WTC11 (cell line): ENCODE measurements around the gene ASTN2. TPM values are rescaled to one million over a fixed set of nuclear protein-coding genes. Genes with fewer than 3 reads are reported as not detected.

ENCODE experiments used
- ATAC-seq: fragments of 200-7000 bp; cut with Tn5 transposase; 2 replicates; pipeline ENCODE4 v1.10.0; 2021; ENCODE audit warnings: mild to moderate bottlenecking, moderate library complexity
- CTCF ChIA-PET: fragments of 300-600 bp; sonication (Branson Sonifier 250); formaldehyde crosslinking; loops from one replicate; lab custom pipeline; 2021; ENCODE audit warnings: antibody characterized with exemption; lab: Charles Lee
- POLR2A ChIA-PET: fragments of 350-600 bp; sonication (Branson Sonifier 250); formaldehyde crosslinking; loops from one replicate; lab custom pipeline; 2021; ENCODE audit warnings: antibody characterized with exemption; lab: Charles Lee
- DNase-seq: peaks from one replicate; pipeline ENCODE4 v3.0.0; 2021; ENCODE audit warnings: low spot score
- H3K27ac Mint-ChIP-seq: 2 replicates; pipeline ENCODE4 v1.8.0; 2021; ENCODE audit warnings: mixed read lengths
- H3K27me3 Mint-ChIP-seq: 2 replicates; pipeline ENCODE4 v1.8.0; 2021; ENCODE audit warnings: low read depth, mild to moderate bottlenecking, moderate library complexity, mixed read lengths
- H3K36me3 Mint-ChIP-seq: 2 replicates; pipeline ENCODE4 v1.8.0; 2021; ENCODE audit warnings: mixed read lengths
- H3K4me1 Mint-ChIP-seq: 2 replicates; pipeline ENCODE4 v1.8.0; 2022; ENCODE audit warnings: mixed read lengths
- H3K4me3 Mint-ChIP-seq: 2 replicates; pipeline ENCODE4 v1.8.0; 2021; ENCODE audit warnings: mild to moderate bottlenecking, moderate library complexity, mixed read lengths
- H3K9me3 Mint-ChIP-seq: 2 replicates; pipeline ENCODE4 v1.8.0; 2021; ENCODE audit warnings: mixed read lengths
- CTCF ChIP-seq: fragments of 200-600 bp; IDR thresholded peaks from 2 replicates; pipeline ENCODE4 v1.8.0; 2022; ENCODE audit warnings: antibody characterized with exemption
- HMGXB4 ChIP-seq: sonication (generic); formaldehyde crosslinking; IDR thresholded peaks from 2 replicates; pipeline ENCODE4 v1.8.1; 2023; ENCODE audit warnings: mild to moderate bottlenecking, moderate library complexity, missing genetic modification reagents
- JAZF1 ChIP-seq: fragments of 250-450 bp; sonication (Bioruptor Pico); IDR thresholded peaks from 2 replicates; pipeline ENCODE4 v1.9.0; 2021; ENCODE audit warnings: moderate library complexity, mild to moderate bottlenecking, inconsistent platforms
- JUN ChIP-seq: sonication (generic); formaldehyde crosslinking; IDR thresholded peaks from 2 replicates; pipeline ENCODE4 v1.8.0; 2023; ENCODE audit warnings: mild to moderate bottlenecking, missing genetic modification reagents
- NFATC4 ChIP-seq: fragments of 250-450 bp; sonication (Bioruptor Pico); IDR thresholded peaks from 2 replicates; pipeline ENCODE4 v1.9.0; 2021; ENCODE audit warnings: mild to moderate bottlenecking
- NR1H2 ChIP-seq: sonication (generic); formaldehyde crosslinking; IDR thresholded peaks from 2 replicates; pipeline ENCODE4 v1.9.0; 2021; ENCODE audit warnings: mild to moderate bottlenecking, moderate library complexity, missing genetic modification reagents
- NR2C2 ChIP-seq: sonication (generic); formaldehyde crosslinking; IDR thresholded peaks from 2 replicates; pipeline ENCODE4 v1.8.0; 2022; ENCODE audit warnings: mild to moderate bottlenecking, missing genetic modification reagents
- NR3C1 ChIP-seq: sonication (generic); formaldehyde crosslinking; conservative IDR thresholded peaks from 2 replicates; pipeline ENCODE4 v1.8.1; 2023; ENCODE audit warnings: low read depth, mild to moderate bottlenecking, missing genetic modification reagents
- OVOL2 ChIP-seq: fragments of 250-450 bp; sonication (Bioruptor Pico); IDR thresholded peaks from 2 replicates; pipeline ENCODE4 v1.9.0; 2021; ENCODE audit warnings: mild to moderate bottlenecking, borderline replicate concordance
- SMAD4 ChIP-seq: sonication (generic); formaldehyde crosslinking; IDR thresholded peaks from 2 replicates; pipeline ENCODE4 v1.8.0; 2022; ENCODE audit warnings: mild to moderate bottlenecking, missing genetic modification reagents
- SP1 ChIP-seq: sonication (generic); formaldehyde crosslinking; conservative IDR thresholded peaks from 2 replicates; pipeline ENCODE4 v1.8.1; 2022; ENCODE audit warnings: missing genetic modification reagents
- TP53 ChIP-seq: sonication (generic); formaldehyde crosslinking; IDR thresholded peaks from 2 replicates; pipeline ENCODE4 v1.8.1; 2023; ENCODE audit warnings: mild to moderate bottlenecking, missing genetic modification reagents
- USF2 ChIP-seq: sonication (generic); formaldehyde crosslinking; IDR thresholded peaks from 2 replicates; pipeline ENCODE4 v1.8.1; 2023; ENCODE audit warnings: mild to moderate bottlenecking, missing genetic modification reagents, moderate library complexity
- ZNF416 ChIP-seq: fragments of 250-450 bp; sonication (Bioruptor Pico); IDR thresholded peaks from 2 replicates; pipeline ENCODE4 v1.9.0; 2021; ENCODE audit warnings: mild to moderate bottlenecking, inconsistent platforms
- ZNF532 ChIP-seq: fragments of 250-450 bp; sonication (Bioruptor Pico); IDR thresholded peaks from 2 replicates; pipeline ENCODE4 v1.9.0; 2021; ENCODE audit warnings: mild to moderate bottlenecking, borderline replicate concordance
- total RNA-seq: library from RNA; stranded (reverse); gene quantifications from 3 replicates; pipeline ENCODE4 v1.2.3, GENCODE V29; 2021

ASTN2 gene
- total RNA-seq, 1 experiment from 2014 or later, result 16.2 TPM

- POLR2A ChIA-PET, result no interaction called here
- H3K4me3 Mint-ChIP-seq, result no peak overlapping the region
- no peak for DNase-seq
- CTCF ChIA-PET, result no interaction called here
- 0 out of 2 replicates have a peak, but pooled peaks cover 4% of the 10 kb centered on the region for H3K9me3 Mint-ChIP-seq
- H3K36me3 Mint-ChIP-seq, result peaks cover 12% of the 10 kb centered on the region
- no peak overlapping the region for H3K27ac Mint-ChIP-seq
- H3K4me1 Mint-ChIP-seq, result peaks cover 9% of the 10 kb centered on the region
- H3K27me3 Mint-ChIP-seq, result no peaks in the 10 kb centered on the region
- TF ChIP-seq JUN, result no peak
- no peak for ATAC-seq
Measured at GRCh38 chr9:116704470-116704869, 710.4 kb downstream of the ASTN2 start.

- no peak overlapping the region for H3K4me3 Mint-ChIP-seq
- H3K9me3 Mint-ChIP-seq, result 0 out of 2 replicates have a peak, but pooled peaks cover 4% of the 10 kb centered on the region
- peaks cover 19% of the 10 kb centered on the region for H3K36me3 Mint-ChIP-seq
- H3K4me1 Mint-ChIP-seq, result peaks cover 9% of the 10 kb centered on the region
- ChIA-PET POLR2A (no interaction called here), CTCF (no interaction called here)
- DNase-seq (no peak), ATAC-seq (no peak; the same call in 1 of the 2 replicates)
- TF ChIP-seq SP1 (CRISPR knock-in tag) (no peak), ZNF532 (CRISPR knock-in tag) (no peak), SMAD4 (CRISPR knock-in tag) (no peak), NR2C2 (no peak), TP53 (CRISPR knock-in tag) (no peak), JAZF1 (no peak), USF2 (CRISPR knock-in tag) (no peak), NR3C1 (CRISPR knock-in tag) (no peak), HMGXB4 (CRISPR knock-in tag) (no peak), NFATC4 (CRISPR knock-in tag) (no peak), CTCF (no peak), NR1H2 (CRISPR knock-in tag) (no peak), OVOL2 (no peak), ZNF416 (no peak)
- no peak overlapping the region for H3K27ac Mint-ChIP-seq
- no peaks in the 10 kb centered on the region for H3K27me3 Mint-ChIP-seq
Measured at GRCh38 chr9:116703634-116704033, 711.2 kb downstream of the ASTN2 start.
